K562 (cell line): Measurements from ENCODE around the gene PDE9A. TPM values are rescaled to one million over a fixed set of nuclear protein-coding genes. Genes with fewer than 3 reads are reported as not detected.
A peak's percentile ranks its signal among the peaks of the same experiment; 100 is the strongest.
"Not testable (repeated sequence)": the region's sequence is repeated elsewhere in the genome, so short reads cannot be mapped to it uniquely, and the experiment has no call there.

ENCODE experiments used
- ATAC-seq: fragments of 200-7000 bp; cut with Tn5 transposase; 3 replicates; pipeline ENCODE4 v1.9.1; 2020; ENCODE audit warnings: moderate library complexity
- BruUV-seq: library from RNA; stranded (reverse); fragments of 400-500 nt; replicated peaks from 2 replicates; lab custom pipeline; 2021; lab: Mats Ljungman, UMichigan
- CTCF ChIA-PET: fragments of 300-600 bp; formaldehyde crosslinking; extraction: SDS; loops from one replicate; lab custom pipeline; 2021; ENCODE audit warnings: low intra/inter-chr PET ratio; lab: Yijun Ruan, JAX
- POLR2A ChIA-PET: fragments of 300-600, 350-650 bp; sonication (Branson Sonifier 250); formaldehyde crosslinking; extraction: SDS; loops from one replicate; lab custom pipeline; 2021; ENCODE audit warnings: antibody characterized with exemption, inconsistent platforms; lab: Yijun Ruan, JAX
- DNase-seq, 4 experiments: peaks; one replicate each; pipeline versions ENCODE4 v3.0.0 to v3.0.0-alpha.2; 2011 to 2018; ENCODE audit warnings: low spot score in 3 of 4, mixed read lengths in 3 of 4; ENCODE audit errors: extremely low read depth in 1 of 4
- FAIRE-seq: peaks from 2 replicates; lab custom pipeline; 2011; peaks lifted over from hg19 to GRCh38; lab: Jason Lieb, UNC
- H2AFZ ChIP-seq: 2 replicates; pipeline ENCODE4 v1.6.0; 2011; ENCODE audit warnings: low read depth, low read length, control low read depth, inconsistent platforms
- H3K27ac ChIP-seq: fragments of 200-600 bp; 3 replicates; pipeline ENCODE4 v1.8.0; 2011; ENCODE audit warnings: low read depth, mild to moderate bottlenecking, control low read depth, inconsistent platforms, low read length, moderate library complexity, mixed read lengths; ENCODE audit errors: extremely low read depth
- H3K27me3 ChIP-seq, 2 experiments: fragments of 300-600 bp in 1 of 2; 2 replicates in 1 of 2; 3 replicates in 1 of 2; pipeline versions ENCODE4 v1.6.0 to v1.8.0; 2011; ENCODE audit warnings: inconsistent platforms in 2 of 2, low read length in 2 of 2, mild to moderate bottlenecking in 1 of 2, mixed read lengths in 1 of 2, moderate library complexity in 1 of 2; ENCODE audit not compliant: control insufficient read depth in 2 of 2, insufficient read depth in 2 of 2
- H3K36me3 ChIP-seq: fragments of 300-600 bp; 3 replicates; pipeline ENCODE4 v1.8.0; 2011; ENCODE audit warnings: mild to moderate bottlenecking, low read length, inconsistent platforms; ENCODE audit not compliant: control insufficient read depth, insufficient read depth
- H3K4me1 ChIP-seq, 2 experiments: fragments of 200-600 bp in 1 of 2; replicated peaks in 1 of 2; 2 replicates in 1 of 2; 3 replicates in 1 of 2; pipeline versions ENCODE4 v1.5.1 to v1.8.0; 2011; ENCODE audit warnings: inconsistent platforms in 2 of 2, low read length in 2 of 2, mild to moderate bottlenecking in 1 of 2, mixed read lengths in 1 of 2, moderate library complexity in 1 of 2; ENCODE audit not compliant: control insufficient read depth in 2 of 2, insufficient read depth in 2 of 2
- H3K4me2 ChIP-seq: 2 replicates; pipeline ENCODE4 v1.6.1; 2011; ENCODE audit warnings: low read length, control low read depth, inconsistent platforms, mixed read lengths; ENCODE audit not compliant: insufficient read depth
- H3K4me3 ChIP-seq: fragments of 200-600 bp; sonication (generic), shearing (Covaris generic); 2 replicates; pipeline ENCODE4 v1.5.1; 2016; ENCODE audit warnings: control low read depth, inconsistent platforms
- H3K79me2 ChIP-seq: fragments of 200-600 bp; 3 replicates; pipeline ENCODE4 v1.8.0; 2011; ENCODE audit warnings: low read length, inconsistent platforms; ENCODE audit not compliant: control insufficient read depth, insufficient read depth
- H3K9ac ChIP-seq, 2 experiments: 2 replicates each; pipeline versions ENCODE4 v1.6.0 to v1.6.1; 2011; ENCODE audit warnings: low read depth in 2 of 2, low read length in 2 of 2, control low read depth in 1 of 2, inconsistent platforms in 1 of 2, mild to moderate bottlenecking in 1 of 2, mixed read lengths in 1 of 2; ENCODE audit not compliant: insufficient read depth in 1 of 2
- H3K9me1 ChIP-seq: one replicate; pipeline ENCODE4 v1.6.0; 2011; ENCODE audit warnings: inconsistent platforms, mild to moderate bottlenecking, low read length, moderate library complexity; ENCODE audit not compliant: control insufficient read depth, insufficient read depth
- H3K9me3 ChIP-seq: replicated peaks from 2 replicates; pipeline ENCODE4 v1.5.1; 2011; ENCODE audit warnings: low read depth, low read length, inconsistent platforms; ENCODE audit not compliant: control insufficient read depth, insufficient read depth
- H4K20me1 ChIP-seq: replicated peaks from 2 replicates; pipeline ENCODE4 v1.6.1; 2011; ENCODE audit warnings: low read length, inconsistent platforms, mixed read lengths; ENCODE audit not compliant: control insufficient read depth, insufficient read depth
- CEBPB ChIP-seq: fragments of 450-650 bp; IDR thresholded peaks from 2 replicates; pipeline ENCODE4 v1.6.1; 2016; ENCODE audit warnings: missing genetic modification characterization, missing compliant biosample characterization
- NR2C1 ChIP-seq, 2 experiments: fragments of 450-650 bp; IDR thresholded peaks; 2 replicates each; pipeline ENCODE4 v1.6.1; 2017; ENCODE audit warnings: mild to moderate bottlenecking in 2 of 2, antibody characterized with exemption in 1 of 2, inconsistent platforms in 1 of 2, missing compliant biosample characterization in 1 of 2, missing genetic modification characterization in 1 of 2
- NR2C2 ChIP-seq, 2 experiments: fragments of 200-800 bp in 1 of 2; sonication (Bioruptor generic) in 1 of 2; sonication (generic) in 1 of 2; formaldehyde crosslinking in 1 of 2; IDR thresholded peaks; 2 replicates each; pipeline versions ENCODE4 v1.6.1 to v1.8.0; 2016 to 2022; ENCODE audit warnings: mild to moderate bottlenecking in 1 of 2, missing compliant biosample characterization in 1 of 2, missing genetic modification characterization in 1 of 2, missing genetic modification reagents in 1 of 2
- WGBS: fragments of 100-300 bp; shearing (Covaris generic); methylation state at CpG from one replicate; pipeline ENCODE4 v1.1.6; 2016; ENCODE audit warnings: low coverage, mixed read lengths; ENCODE audit not compliant: insufficient coverage; ENCODE audit errors: missing lambda C conversion rate; 5-methylcytosine and 5-hydroxymethylcytosine counted together
- in situ Hi-C: fragments of 300-500 bp; cut with MboI; formaldehyde crosslinking; loops from 4 replicates; pipeline ENCODE4 v1.15.0; 2018; ENCODE audit warnings: inconsistent platforms, mixed read lengths
- intact Hi-C: fragments of 100-400 bp; cut with micrococcal nuclease; formaldehyde crosslinking; loops from 2 replicates; pipeline ENCODE4 v1.14.2; 2022
- polyA plus RNA-seq, 8 experiments: library from polyadenylated mRNA; depleted of rRNA in 4 of 8; stranded (reverse) in 5 of 8; unstranded in 3 of 8; fragments of >200 nt; fragmentation: Nextera tagmentation in 2 of 8; fragmentation: Illumina TruSeq in 1 of 8; extraction: Ambion mirVana in 2 of 8; extraction: Trizol in 1 of 8; gene quantifications; 2 replicates each; pipeline versions ENCODE4 v1.2.1 to v1.2.3, GENCODE V29; 2011 to 2014; ENCODE audit warnings: inconsistent platforms in 1 of 8, missing spikeins in 1 of 8
- total RNA-seq, 7 experiments: library from RNA; depleted of rRNA in 6 of 7; stranded (reverse); fragments of >200 nt in 6 of 7; fragmentation: Illumina TruSeq in 2 of 7; extraction: Trizol in 2 of 7; gene quantifications; 2 replicates each; pipeline versions ENCODE4 v1.2.1 to v1.2.3, GENCODE V29; 2011 to 2021; ENCODE audit warnings: low replicate concordance in 1 of 7
- TF ChIP-seq, protein P1 (sequence below): sonication (generic); formaldehyde crosslinking; IDR thresholded peaks from 2 replicates; pipeline ENCODE4 v1.8.0; 2022; ENCODE audit warnings: missing genetic modification reagents, mild to moderate bottlenecking, moderate library complexity, borderline replicate concordance

PDE9A gene
- total and polyA plus RNA-seq, 9 of the 15 experiments (the other 6 are each of a cell fraction or from before 2014, with no cell fraction given), result 0.07 to 0.27 TPM; not detected in 7

DNA sequence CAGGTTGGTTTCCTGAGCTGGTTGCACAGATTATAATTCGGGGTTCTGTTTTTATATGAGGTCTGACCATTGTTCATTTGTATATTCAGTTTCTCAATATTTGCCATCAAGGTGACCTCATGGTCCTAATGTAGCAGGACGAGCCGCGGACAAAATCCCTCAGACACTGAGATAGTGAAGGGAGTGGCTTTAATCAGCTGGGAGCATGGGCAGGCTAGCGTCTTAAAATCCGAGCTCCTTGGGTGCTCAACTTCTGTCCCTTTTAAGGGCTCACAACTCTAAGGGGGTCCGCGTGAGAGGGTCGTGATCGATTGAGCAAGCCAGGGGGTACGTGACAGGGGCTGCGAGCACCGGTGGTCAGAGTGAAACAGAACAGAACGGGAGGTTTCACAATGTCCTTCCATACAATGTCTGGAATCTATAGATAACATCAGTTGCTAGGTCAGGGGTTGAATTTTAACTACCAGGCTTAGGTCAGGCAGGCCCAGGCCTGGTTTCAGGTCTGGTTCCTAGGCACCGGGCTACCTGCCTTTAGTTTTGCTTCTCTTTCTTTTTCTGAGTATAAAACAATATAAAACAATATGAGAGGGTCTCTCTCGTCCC is 154.0 kb downstream of the PDE9A start:
- H3K4me1 ChIP-seq; H3K4me2 ChIP-seq; H3K9me3 ChIP-seq; H3K79me2 ChIP-seq; H3K4me3 ChIP-seq; H3K9ac ChIP-seq; H2AFZ ChIP-seq; in situ Hi-C loops; H3K9me1 ChIP-seq; DNase-seq; ATAC-seq; intact Hi-C loops; H3K36me3 ChIP-seq; H3K27ac ChIP-seq; BruUV-seq; CTCF ChIA-PET; FAIRE-seq; TF ChIP-seq NR2C2 (CRISPR knock-in tag; IDR thresholded peaks at IDR 0.05); NR2C1 (IDR thresholded peaks at IDR 0.05): not testable (repeated sequence)
- peaks cover 12% of the 10 kb centered on the region; the same call in 1 of the 2 replicates for H4K20me1 ChIP-seq
- WGBS, result 5% methylated on average over 16 of the region's 16 CpGs
- H3K27me3 ChIP-seq, result peaks cover 43 to 48% of the 10 kb centered on the region in 2 experiments
- TF ChIP-seq, protein P1, sequence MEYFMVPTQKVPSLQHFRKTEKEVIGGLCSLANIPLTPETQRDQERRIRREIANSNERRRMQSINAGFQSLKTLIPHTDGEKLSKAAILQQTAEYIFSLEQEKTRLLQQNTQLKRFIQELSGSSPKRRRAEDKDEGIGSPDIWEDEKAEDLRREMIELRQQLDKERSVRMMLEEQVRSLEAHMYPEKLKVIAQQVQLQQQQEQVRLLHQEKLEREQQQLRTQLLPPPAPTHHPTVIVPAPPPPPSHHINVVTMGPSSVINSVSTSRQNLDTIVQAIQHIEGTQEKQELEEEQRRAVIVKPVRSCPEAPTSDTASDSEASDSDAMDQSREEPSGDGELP (CRISPR knock-in tag), result 0 out of 2 replicates have a peak, but pooled peaks have one; percentile 18
- peak; percentile 56 for TF ChIP-seq CEBPB
- peak; percentile 69; the same call in 1 of the 2 replicates for TF ChIP-seq NR2C2 (tag; IDR thresholded peaks at IDR 0.05)
- TF ChIP-seq NR2C1 (tag; IDR thresholded peaks at IDR 0.05), result peak; percentile 43; the same call in 1 of the 2 replicates
- POLR2A ChIA-PET, result interaction anchor here (0.9 kb wide), 1 partner anchor 13 kb away, joined by 4 read pairs; no protein-coding TSS in a partner anchor
